Left lung (tissue), 10 donors: ENCODE results near the gene THBD. TPM values are rescaled to one million over a fixed set of nuclear protein-coding genes. Genes with fewer than 3 reads are reported as not detected.
A peak's percentile ranks its signal among the peaks of the same experiment; 100 is the strongest.

Experiments
- ATAC-seq: fragments of 200-7000 bp; cut with Tn5 transposase; one replicate; pipeline ENCODE4 v1.9.1; 2020; ENCODE audit warnings: moderate library complexity
- DNase-seq, 4 donors: peaks; one replicate each; pipeline ENCODE4 v3.0.0-alpha.2; 2013 to 2020
- H3K27ac ChIP-seq, 2 donors: fragments of 200-600 bp; sonication (generic) in 1 of 2; one replicate each; pipeline versions ENCODE4 v1.5.0 to v1.8.0; 2020 to 2021
- H3K27me3 ChIP-seq, 2 donors: fragments of 200-600 bp; sonication (generic) in 1 of 2; one replicate each; pipeline versions ENCODE4 v1.5.0 to v1.8.0; 2020 to 2021
- H3K36me3 ChIP-seq, 2 donors: fragments of 200-600 bp; sonication (generic) in 1 of 2; one replicate each; pipeline versions ENCODE4 v1.5.0 to v1.8.0; 2020 to 2021
- H3K4me1 ChIP-seq, 2 donors: fragments of 200-600 bp; one replicate each; pipeline ENCODE4 v1.8.0; 2021
- H3K4me3 ChIP-seq, 2 donors: fragments of 200-600 bp; sonication (generic) in 1 of 2; one replicate each; pipeline versions ENCODE4 v1.5.0 to v1.8.0; 2020 to 2021; ENCODE audit warnings: mild to moderate bottlenecking in 1 of 2
- H3K9me3 ChIP-seq, 2 donors: fragments of 200-600 bp; sonication (generic) in 1 of 2; one replicate each; pipeline versions ENCODE4 v1.5.0 to v1.8.0; 2020 to 2021
- intact Hi-C, 2 donors: fragments of 100-400 bp; cut with DNase I; formaldehyde crosslinking; loops; one replicate each; pipeline versions ENCODE4 v1.11.2 to v1.14.2; 2022
- polyA plus RNA-seq, 6 donors: library from polyadenylated mRNA; unstranded; fragments of 120-200 nt; gene quantifications; one replicate each; pipeline ENCODE4 v1.2.1, GENCODE V29; 2013; ENCODE audit not compliant: insufficient read length in 6 of 6
- total RNA-seq, 2 donors: library from RNA; stranded (reverse); fragmentation: NEBNext Ultra II Directional; extraction: Animal tissue kit (Norgen Biotek cat#: 25700); gene quantifications; one replicate each; pipeline ENCODE4 v1.2.1, GENCODE V29; 2021
- TF ChIP-seq, protein P1 (sequence below), 2 donors: fragments of 200-600 bp; sonication (generic) in 1 of 2; IDR thresholded peaks; one replicate each; pipeline versions ENCODE4 v1.5.0 to v1.8.0; 2021; ENCODE audit warnings: antibody characterized with exemption in 2 of 2
- donor health status: DM: no; HTN: yes; CAD: no.
- donor health status: DM: no; HTN: no; CAD: no.

Gene THBD
- total and polyA plus RNA-seq, 8 donors = 27.3 to 77.4 (median 47.2) TPM

DNA sequence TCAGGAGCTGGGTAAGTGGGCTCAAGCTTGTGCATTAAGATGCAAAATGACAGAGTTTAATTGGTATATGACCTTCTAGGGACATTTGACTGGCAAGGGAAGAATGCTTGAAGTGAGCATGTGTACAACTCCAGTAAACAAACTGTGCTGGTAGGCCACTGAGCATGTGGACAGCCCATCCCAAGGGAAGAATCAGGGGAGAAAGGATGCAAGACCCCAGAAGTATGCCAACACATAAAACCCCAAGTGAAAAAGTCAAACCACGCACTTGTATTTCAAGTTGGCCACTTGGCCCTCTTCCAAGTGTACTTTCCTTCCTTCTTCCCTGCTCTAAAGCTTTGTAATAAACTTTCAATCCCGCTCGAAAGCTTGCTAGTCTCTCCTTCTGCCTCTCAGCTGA, 10.4 kb upstream of the THBD start:
- Histone ChIP-seq H3K9me3 (peaks cover 0 to 5% of the 10 kb centered on the region in 2 donors), H3K27ac (no peak overlapping the region), H3K4me3 (no peak overlapping the region), H3K4me1 (peaks cover 14 to 31% of the 10 kb centered on the region in 2 donors), H3K36me3 (no peaks in the 10 kb centered on the region), H3K27me3 (no peaks in the 10 kb centered on the region)
- ATAC-seq = peak; percentile 37
- peak in 1 of 4 donors; percentile 45 for DNase-seq
- TF ChIP-seq, protein P1, sequence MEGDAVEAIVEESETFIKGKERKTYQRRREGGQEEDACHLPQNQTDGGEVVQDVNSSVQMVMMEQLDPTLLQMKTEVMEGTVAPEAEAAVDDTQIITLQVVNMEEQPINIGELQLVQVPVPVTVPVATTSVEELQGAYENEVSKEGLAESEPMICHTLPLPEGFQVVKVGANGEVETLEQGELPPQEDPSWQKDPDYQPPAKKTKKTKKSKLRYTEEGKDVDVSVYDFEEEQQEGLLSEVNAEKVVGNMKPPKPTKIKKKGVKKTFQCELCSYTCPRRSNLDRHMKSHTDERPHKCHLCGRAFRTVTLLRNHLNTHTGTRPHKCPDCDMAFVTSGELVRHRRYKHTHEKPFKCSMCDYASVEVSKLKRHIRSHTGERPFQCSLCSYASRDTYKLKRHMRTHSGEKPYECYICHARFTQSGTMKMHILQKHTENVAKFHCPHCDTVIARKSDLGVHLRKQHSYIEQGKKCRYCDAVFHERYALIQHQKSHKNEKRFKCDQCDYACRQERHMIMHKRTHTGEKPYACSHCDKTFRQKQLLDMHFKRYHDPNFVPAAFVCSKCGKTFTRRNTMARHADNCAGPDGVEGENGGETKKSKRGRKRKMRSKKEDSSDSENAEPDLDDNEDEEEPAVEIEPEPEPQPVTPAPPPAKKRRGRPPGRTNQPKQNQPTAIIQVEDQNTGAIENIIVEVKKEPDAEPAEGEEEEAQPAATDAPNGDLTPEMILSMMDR (IDR thresholded peaks at IDR 0.05) = no peak
- intact Hi-C loops = no loop called here

DNA sequence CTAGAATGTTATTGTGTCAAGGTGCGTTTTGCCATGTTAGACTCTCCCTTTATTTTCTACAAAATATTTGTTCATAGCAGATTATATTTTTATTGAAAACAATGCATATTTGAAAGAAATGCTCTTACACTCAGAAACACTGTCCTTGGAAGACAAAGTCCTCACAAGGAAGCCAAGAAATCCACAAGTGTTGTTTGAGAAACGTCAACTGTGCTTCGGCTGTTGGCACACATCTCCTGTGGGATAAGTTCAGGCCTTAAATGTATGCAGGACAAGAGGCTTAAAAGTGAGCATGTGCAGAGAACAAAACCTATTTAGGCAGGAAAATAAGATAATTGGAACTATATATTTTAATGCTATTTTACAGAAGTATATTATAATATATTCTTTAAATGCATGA, 9.5 kb upstream of the THBD start:
- no peak overlapping the region for H3K27ac ChIP-seq
- TF ChIP-seq, protein P1 (IDR thresholded peaks at IDR 0.05) = no peak
- H3K27me3 ChIP-seq = no peaks in the 10 kb centered on the region
- no peak overlapping the region for H3K4me3 ChIP-seq
- H3K4me1 ChIP-seq = peaks cover 14 to 31% of the 10 kb centered on the region in 2 donors
- DNase-seq = peak in 1 of 4 donors; percentile 74
- intact Hi-C loops = no loop called here
- no peaks in the 10 kb centered on the region for H3K36me3 ChIP-seq
- ATAC-seq = no peak
- H3K9me3 ChIP-seq = peaks cover 0 to 5% of the 10 kb centered on the region in 2 donors

- intact Hi-C loops = no loop called here
- TF ChIP-seq, protein P1 (IDR thresholded peaks at IDR 0.05) = peak in 1 of 2 donors; percentile 13
- Histone ChIP-seq H3K27ac (no peak overlapping the region), H3K36me3 (no peaks in the 10 kb centered on the region), H3K4me3 (no peak overlapping the region), H3K27me3 (no peaks in the 10 kb centered on the region), H3K4me1 (peaks cover 14 to 31% of the 10 kb centered on the region in 2 donors), H3K9me3 (peaks cover 0 to 5% of the 10 kb centered on the region in 2 donors)
- ATAC-seq (no peak), DNase-seq (no peak)
Observed at GRCh38 chr20:23058240-23058639, 8.8 kb upstream of the THBD start.

DNA sequence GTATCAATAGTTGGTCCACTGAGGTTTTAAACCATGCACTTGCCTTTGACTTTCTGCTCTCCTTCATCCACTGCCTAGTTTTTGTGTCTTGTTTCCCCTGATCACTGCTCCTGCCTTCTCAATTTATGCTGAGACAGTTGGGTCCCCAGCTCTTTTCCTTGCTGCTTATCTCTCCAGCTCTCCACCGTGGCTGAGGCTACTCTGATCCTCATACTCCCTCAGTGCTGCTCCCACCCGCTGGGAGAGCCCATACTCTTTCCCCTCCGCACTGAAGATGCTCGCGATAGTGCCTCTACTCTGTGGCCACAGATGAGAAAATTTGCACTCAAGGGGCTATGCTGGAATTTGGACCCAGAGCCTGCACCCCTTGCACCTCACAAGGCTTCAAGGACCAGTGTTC, 3.4 kb upstream of the THBD start:
- Histone ChIP-seq H3K4me3 (no peak overlapping the region), H3K36me3 (no peaks in the 10 kb centered on the region), H3K4me1 (peaks cover 3 to 34% of the 10 kb centered on the region in 2 donors), H3K9me3 (peaks cover 0 to 5% of the 10 kb centered on the region in 2 donors), H3K27ac (no peak overlapping the region), H3K27me3 (peaks cover 3 to 31% of the 10 kb centered on the region in 2 donors)
- ATAC-seq (no peak), DNase-seq (no peak)
- intact Hi-C loops = loop anchor here in 1 of 2 donors (5.0 kb wide), 1 partner anchor 184 kb away; no protein-coding TSS in a partner anchor
- TF ChIP-seq, protein P1 (IDR thresholded peaks at IDR 0.05) = no peak

- peaks cover 7 to 53% of the 10 kb centered on the region in 2 donors for H3K4me1 ChIP-seq
- H3K9me3 ChIP-seq = no peaks in the 10 kb centered on the region
- H3K27me3 ChIP-seq = peaks cover 12 to 44% of the 10 kb centered on the region in 2 donors
- H3K4me3 ChIP-seq = peak overlapping the region; percentile 51 to 53
- TF ChIP-seq, protein P1 (IDR thresholded peaks at IDR 0.05) = peak; percentile 57 to 83
- DNase-seq = peak in 3 of 4 donors; percentile 83 to 93 (median 88)
- ATAC-seq = peak; percentile 59
- peaks cover 0 to 5% of the 10 kb centered on the region in 2 donors for H3K36me3 ChIP-seq
- intact Hi-C loops = loop anchor here in 1 of 2 donors (5.0 kb wide), 1 partner anchor 186 kb away; no protein-coding TSS in a partner anchor
- peak overlapping the region; percentile 89 to 91 for H3K27ac ChIP-seq
Observed at GRCh38 chr20:23050847-23051627, 1.6 kb upstream of the THBD start.
